Amniotic stem cell (primary cell): ENCODE results near the gene CMYA5.

Experiments
- DNase-seq: peaks from one replicate; lab custom pipeline; 2025; lab: John Stamatoyannopoulos, UW

Gene CMYA5

DNA sequence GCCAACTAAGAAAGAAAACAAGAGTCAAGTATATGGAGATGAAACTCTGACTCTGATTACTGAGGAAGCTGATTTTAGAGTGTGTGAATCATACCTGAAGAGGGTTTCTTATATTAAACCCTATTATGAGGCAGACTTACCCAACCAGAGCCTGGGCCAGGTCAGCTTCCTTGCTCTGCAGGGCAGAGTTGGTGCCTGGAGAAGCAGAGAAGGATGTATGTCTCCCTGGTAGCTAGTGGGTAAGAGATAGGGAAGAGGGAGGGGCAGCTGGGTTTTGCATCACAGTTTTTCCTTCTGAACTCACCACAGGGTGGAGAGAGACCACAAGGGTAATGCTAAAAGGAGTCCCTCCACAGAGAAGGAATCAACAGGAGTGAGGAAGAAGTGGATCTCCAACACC lies 104.1 kb downstream of the CMYA5 start:
- DNase-seq: no peak

DNA sequence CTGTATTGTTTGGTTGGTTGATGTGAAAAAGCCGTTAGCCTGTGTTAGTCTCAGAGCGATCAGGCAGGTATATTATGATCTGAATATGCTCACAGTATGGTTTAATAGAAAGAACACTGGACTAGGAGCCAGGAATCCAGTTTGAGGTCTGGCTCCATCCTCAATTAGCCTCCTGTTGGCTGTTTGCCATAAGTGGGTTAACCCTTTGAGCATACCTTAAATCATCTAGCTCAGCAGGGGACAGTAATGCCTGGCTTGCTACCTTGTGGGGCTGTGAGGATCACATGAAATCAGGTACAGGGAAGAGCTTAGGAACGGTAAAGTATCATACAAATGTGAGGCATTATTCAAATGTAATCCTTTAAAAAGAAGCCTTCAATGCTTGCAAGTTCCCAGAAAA lies 104.7 kb downstream of the CMYA5 start:
- no peak for DNase-seq

DNA sequence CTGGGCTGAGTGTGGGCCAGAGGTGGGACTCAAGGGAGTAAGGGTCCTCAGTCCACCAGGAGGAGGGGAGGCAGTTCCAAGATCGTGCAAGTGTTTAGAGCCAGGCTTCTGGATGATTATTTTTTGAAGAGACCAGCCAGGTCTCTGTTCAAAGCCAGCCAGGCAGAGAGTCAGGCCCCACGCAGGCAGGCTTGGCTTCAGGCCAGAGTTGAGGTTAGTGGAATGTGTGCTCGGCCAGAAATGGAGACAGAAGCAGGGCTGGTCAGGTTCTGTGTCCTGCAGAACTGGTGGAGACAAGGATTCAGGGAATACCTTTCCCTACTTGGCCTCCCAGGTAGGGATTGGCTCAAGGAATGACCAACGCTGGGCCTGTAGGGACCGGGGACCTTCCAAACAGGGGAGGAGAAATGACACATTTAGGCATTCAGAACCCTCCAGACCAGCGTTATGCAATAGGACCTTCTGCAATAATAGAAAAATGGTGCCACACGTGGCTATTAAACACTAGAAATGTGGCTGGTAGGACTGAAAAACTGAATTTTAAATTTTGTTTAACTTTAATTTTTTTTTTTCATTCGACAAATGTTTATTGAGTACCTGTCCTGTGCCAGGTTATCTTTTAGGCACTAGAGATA lies 106.2 kb downstream of the CMYA5 start:
- DNase-seq: no peak

DNA sequence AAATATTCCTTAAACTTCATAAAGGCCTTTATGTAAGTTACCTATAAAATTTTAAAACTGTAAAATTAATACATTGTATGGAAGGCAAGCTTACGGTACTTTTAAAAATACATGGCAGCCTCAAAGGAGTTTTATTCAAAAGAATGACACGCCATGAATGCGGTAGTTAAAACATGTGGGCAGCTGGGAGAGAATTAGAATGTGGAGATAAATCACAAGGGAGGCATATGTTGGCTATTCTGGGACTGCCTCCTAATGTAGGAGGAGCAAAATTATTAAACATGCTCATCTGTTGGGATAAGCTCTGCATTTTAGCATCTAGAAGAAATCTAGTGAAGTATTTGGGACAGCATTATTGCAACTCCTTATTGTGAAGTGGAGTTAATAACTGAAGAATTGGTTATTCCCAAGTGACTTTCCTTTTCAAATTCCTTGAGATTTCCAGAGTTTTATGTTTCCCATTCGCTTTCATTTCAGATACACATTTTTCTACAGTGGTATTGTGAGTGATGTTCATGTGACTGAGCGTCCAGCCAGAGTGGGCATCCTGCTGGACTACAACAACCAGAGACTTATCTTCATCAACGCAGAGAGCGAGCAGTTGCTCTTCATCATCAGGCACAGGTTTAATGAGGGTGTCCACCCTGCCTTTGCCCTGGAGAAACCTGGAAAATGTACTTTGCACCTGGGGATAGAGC lies 109.4 kb downstream of the CMYA5 start:
- no peak for DNase-seq

DNA sequence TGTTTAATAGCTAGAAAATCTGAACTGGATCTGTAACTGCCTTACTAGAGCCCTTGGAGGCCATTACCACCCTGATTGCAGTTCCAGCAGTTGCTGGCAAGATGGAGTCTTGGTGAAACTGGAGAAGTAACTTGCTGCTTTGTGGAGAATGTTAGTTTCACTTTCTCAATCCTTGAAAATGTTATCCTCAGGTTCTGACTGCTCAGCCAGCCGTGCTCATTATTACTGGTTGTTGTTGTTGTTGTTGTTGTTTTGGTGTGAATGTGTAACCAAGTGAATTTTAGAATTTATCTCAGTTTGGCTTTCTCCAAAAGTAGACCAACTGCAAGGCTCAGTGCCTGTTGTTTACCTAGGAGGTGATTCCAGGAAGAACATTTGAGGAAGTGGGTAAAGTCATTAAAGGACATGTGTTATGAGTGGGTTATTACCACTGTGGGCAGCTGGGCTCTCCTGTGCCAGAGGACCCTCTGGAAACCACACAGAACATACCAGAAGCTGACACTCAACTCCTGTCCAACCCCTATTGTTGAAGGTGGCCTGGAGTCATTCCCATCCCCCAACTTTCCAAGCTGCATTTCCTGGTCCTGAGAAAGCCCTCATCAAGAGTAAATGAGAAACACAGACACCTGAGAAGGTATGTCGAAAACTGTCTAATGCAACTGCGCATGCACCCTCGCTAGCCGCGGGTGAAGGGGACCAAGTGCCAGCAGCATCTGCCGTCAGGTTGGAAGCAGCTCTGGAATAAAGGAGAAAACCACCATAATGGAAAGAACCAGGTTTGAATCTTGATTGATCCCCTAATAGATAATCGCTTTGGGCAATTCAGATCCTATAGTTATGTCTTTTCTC lies 111.6 kb downstream of the CMYA5 start:
- no peak for DNase-seq

DNA sequence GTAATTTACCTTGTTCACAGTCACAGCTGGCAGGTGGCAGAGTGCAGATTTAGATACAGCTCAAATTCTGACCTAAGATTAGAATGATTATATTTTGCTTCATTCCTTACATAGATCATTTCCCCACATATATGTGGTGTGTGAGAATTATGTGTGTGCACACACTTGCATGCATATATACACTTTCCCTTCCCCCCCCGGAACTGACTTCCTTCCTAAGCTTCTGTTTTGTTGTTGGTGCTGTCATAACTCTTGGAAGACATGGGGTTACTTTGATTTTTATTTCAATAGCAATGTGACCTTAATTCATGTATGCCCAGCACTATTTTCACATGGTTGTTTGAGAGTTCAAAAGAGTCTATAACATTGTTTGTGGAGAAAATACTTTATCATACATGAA lies 112.8 kb downstream of the CMYA5 start:
- no peak for DNase-seq

DNA sequence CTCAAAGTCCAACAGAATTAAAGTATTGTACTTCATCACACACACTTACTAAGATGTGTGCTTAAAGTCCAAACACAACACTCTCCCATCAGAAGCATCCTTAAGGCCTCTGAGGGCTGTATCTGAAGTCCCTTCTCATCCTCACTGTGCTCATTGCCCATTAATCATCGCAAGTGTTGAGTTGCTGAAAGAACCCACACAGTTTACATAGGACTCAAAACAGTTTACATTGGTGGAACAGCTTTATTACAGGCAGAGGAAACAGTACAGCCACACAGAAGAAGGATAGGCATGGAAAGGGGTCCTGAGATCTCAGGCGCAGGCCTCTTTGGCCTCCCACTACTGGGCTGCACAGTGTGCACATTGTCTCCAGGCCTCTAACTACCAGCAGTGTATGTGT lies 113.4 kb downstream of the CMYA5 start:
- DNase-seq: no peak

DNA sequence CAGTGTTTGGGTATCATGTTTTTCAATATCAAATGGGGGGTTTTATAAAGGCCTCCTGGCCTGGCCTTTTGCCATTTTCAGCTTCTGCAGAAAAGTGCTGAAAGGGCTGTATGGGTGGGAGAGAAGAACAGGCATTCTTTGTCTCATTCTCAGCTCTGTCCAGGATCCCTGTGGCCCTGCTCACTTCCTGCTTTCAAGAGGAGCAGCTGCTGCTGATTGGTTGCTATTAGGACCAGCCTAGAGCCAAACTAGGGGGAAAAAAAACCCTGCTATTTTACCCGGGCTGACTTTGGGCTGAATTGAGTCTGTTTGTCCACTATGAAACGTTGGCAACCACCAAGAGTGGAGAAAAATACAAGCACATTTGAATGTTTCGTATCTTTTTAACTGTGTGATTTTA lies 117.1 kb downstream of the CMYA5 start:
- DNase-seq: no peak

DNA sequence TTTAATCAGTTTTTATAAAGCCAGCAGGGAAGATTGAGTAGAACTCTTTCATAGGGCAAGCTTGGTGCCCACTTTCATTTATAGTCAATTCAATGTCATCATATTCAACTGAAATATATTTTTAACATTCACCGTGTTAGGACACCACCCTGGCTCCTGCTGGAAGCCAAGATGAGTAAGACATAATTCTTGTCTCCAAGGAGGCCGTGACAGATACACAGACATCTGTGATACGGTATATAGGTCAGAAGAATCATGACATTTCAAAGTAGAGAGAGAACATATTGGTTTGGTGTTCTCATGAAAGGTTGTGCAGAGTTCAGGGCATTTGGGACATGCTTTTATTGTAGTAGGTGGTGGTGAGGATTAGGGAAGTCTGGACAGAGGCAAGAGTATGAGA lies 120.1 kb downstream of the CMYA5 start:
- no peak for DNase-seq

DNA sequence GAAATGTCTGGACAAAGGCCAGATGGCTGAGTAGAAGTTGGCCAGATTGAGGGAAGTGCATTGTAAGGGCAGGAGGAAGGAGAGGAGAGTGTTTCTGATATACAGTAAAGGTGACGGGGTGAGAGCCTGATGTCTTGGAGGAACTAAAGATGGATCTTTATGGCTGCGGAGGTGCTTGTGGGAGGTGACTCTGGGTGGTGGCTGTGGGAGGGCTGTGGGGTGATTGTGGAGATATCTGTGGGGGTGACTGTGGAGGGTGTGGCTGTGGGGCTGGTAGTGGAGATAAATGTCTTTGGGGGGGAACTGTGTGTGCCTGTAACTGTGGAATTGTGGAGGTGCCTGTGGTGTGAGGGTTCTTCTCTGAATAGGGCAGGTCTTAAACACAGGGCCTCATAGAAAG lies 121.4 kb downstream of the CMYA5 start:
- no peak for DNase-seq

DNA sequence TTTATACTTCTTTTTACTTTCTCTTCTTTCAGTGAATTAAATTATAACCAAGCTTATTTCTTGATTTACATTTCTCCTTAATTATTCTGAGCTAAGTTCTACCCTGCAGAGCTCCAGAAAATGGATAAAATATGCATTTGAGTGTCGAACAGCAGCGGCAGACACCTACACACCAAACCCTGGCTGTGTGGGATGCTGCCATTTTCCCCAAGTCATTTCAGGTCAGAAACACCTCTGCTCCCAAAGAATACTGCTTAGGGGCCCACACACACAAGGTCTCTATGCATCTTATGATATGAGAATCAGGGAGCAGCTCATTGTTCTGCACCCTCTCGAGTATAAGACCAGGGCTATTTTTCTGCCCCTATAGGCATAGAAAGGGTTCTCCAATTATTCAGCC lies 122.3 kb downstream of the CMYA5 start:
- DNase-seq: no peak

DNA sequence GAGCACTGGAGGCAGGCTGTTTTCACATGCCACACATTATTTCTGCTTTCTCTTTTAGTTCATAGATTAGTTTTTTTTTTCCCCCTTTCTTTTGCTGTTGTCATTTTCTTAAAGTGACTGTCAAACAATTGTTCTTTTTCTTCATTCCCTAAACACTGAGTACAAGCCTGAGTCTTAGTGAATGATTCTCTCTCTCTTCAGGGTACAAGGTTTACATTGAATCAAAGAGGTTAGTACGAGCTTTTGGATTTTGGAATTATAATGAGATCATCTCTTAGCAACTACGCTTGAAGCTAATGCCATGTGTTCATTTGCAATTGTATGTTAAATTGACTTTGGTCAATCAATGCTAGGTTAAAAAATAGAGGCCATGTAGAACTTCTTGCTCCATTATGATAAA lies 125.1 kb downstream of the CMYA5 start:
- DNase-seq: no peak

DNA sequence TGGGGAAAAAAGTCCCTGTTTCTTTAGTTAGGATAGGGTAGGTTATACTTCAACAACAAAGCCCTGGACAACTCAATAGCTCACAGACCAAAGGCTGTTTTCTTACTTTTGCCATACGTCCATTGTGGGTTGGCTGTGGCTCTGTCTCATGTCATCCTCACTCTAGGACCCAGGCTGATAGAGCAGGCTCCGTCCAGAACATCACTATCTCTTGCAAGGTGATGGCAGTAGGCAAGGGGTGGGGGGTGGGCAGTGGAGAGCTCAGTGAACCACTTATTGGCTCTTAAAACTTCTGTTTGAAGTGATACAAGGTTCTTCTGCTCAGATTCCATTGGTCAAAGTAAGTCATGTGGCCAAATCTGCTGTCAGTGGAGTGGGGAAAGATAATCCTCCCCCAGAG lies 126.4 kb downstream of the CMYA5 start:
- DNase-seq: no peak

DNA sequence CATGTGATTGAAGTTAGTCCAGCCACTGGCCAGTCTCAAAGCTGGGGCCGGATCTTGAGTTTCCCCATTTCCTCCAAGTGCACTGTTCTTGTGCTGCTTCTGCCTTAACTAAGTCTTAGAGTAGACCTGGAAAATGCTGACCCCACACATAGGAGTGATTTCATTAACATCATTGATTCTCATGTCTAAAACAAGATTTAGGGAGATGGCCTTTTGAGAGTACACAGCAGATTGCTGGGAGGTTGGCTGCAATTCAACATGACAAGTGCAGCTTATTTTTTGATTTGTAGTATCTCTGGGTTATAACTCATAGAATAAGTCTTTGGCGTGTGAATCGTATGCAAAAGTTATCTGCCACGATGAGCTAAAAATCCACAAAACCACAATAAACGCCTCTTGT lies 131.0 kb downstream of the CMYA5 start:
- DNase-seq: no peak

DNA sequence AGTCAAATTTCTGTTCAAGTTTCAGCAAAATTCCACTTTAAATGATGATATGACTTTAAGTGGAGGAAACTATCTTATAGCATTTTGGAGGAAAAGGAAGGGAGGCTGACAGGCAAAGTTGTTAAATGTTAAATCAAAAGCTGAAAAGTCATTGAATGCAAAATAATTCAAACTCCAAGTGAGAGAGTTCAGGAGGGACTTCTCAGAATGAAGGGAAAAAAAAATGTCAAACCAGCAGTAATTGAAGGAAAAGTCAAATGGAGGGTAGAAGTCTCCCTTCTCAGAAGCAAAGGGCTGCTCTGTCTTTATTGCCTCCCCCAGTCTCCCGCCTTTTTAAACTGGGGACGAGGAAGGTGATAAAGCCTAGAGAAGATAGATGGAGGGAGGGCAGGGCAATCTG lies 134.8 kb downstream of the CMYA5 start:
- DNase-seq: no peak

DNA sequence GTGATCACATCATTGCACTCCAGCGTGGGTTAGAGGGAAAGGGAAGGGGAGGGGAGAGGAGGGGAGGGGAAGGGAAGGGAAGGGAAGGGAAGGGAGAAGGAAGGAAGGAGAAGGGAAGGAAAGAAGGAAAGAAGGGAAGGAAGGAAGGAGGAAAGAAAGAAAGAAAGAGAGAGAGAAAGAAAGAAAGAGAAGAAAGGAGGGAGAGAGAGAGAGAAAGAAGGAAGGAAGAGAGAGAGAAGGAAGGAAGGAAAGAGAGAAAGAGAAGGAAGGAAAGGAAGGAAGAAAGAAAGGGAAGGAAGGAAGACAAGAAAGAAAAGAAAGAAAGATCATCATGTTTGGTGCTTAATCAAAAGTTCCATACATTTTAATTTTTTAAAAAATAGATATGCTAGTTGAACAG lies 136.2 kb downstream of the CMYA5 start:
- DNase-seq: no peak

DNA sequence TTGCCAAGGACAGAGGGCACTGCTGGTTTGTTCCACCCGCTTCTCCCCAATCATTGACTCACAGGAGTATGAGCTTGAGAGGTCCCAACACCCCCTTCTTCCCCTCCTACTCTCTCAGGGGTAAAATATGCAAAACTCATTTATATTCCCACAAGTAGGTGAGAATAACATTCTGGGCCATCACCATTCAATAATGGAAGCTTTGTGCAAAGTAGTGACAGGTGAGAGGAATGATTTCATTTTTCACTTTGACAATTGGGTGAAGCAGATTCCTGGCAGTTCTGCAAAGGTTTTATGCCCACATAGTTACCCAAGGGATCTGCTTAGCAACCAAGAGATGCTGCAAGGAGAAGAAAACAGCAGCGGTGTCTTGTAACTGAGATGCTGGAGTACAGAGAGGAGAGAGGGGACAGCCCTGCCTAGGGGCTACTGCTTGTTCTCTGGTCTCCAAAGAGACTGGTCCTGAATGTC lies 137.6 kb downstream of the CMYA5 start:
- no peak for DNase-seq

DNA sequence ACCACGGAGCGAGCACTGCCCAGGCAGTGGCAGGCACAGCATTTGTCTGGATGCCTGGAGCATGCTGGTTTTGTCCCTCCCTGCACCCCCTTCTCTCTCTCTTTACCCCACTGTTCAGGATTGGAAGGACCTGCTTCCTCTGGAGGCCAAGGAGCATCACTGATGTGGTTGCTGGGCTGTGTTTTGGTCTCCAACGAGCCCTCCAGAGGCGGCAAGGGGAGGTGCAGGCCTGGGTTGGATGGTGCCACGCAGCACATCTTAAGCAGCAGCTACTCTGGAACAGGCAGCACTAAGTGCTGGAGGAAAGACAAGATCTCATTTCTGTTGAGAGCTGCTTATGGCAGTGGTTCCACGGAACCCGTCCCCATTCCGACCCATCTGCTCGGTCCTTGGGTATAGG lies 139.6 kb downstream of the CMYA5 start:
- no peak for DNase-seq

DNA sequence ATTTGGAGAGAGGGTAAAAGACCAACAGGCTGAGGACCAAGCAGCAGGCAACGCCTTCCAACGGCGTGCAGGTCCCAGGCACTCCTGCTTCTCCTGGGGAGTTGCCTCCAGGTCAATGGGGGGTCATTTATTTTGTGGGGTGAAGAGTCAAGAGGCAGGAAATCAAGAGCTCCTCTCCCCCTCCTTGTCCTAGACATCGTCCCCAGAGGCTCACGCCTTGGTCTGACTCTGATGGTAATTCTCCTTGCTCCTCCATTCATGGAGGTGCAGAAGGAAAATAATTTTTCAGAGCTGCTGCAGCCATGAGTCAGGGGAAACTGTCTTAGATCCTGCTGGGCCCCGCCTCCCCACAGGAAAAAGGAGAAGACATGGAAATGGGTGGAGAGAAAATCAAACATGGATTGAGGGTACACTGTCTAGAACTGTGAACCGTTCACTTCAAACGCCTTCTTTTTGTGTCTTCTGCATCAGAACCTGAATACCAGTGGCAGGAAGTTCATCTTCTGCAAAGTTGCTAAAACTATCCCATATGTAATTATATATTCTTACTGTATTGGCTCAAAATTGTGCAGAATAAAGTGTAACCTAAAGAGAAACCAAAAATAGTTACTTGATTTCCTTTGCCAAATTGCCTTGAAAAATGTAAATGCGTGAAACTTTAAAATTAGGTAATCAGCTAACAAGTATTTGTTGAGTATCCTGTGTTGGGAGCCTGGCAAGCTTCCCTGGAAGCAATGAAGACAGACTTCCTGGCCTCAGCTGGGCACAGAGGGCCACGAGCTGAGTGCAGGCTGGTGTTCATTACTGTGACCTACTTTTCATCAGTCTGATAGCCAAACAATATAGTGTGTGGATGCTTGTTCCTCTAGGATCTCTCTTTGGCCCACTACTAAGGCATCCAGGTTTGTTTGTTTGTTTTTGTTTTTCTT lies 142.0 kb downstream of the CMYA5 start:
- DNase-seq: no peak

DNA sequence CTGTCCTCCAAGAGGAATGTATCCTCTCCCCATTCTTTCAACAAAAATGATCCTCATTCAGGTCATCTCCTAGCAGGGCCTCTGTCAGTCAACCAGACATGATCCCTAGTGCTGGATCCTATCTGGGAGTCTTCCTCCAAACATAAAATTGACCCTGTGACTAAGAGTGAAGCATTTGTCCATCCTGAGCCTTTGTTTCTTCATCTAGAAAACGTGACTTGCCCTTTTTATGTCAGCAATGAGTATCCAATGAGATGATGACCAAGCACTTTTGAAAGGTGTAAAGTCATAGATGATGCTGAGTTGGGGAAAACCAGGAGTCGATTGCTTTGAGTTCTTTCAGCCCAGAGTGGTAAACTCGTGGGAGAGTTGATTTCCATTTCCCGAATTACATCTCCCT lies 143.3 kb downstream of the CMYA5 start:
- DNase-seq: no peak

DNA sequence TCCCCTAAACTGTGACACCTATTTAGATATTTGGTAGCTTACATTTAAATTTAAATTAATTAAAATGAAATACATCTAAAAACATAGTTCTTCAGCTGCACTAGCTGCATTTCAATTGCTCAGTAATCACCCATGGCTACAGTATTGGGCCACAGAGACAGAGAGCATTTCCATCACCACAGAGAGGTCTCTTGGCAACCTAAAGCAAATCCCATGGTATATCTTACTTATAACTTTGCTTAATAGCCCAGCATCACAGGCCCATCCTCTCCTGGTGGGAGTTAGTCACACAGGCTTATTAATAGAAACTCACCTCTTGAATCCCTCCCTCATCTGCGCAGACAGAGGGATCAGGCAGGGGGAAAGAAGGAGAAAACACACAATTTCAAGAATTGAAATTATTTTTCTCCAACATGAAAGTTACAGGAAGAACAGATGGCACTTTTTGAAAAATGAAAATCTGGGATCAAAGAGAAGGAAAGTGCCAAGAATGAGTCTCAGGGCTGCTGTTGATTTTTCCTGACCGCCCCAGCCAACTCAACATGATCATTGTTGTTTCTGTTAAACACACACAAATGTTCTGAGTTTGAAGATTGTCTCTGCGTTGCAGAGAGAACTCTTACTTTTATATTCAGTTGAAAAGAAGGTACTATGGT lies 144.6 kb downstream of the CMYA5 start:
- DNase-seq: no peak
